Activated T-cell treated with anti-CD3 and anti-CD28 coated beads, Interleukin-2, amount 50 U/mL, for 24 hours (primary cell): ENCODE results near the gene MROH2B.

Experiments
- DNase-seq: peaks from one replicate; pipeline ENCODE4 v3.0.0-alpha.2; 2020
- H3K27ac Mint-ChIP-seq: 2 replicates; pipeline ENCODE4 v1.8.0; 2020; ENCODE audit warnings: mild to moderate bottlenecking, mixed read lengths
- H3K27me3 Mint-ChIP-seq: 2 replicates; pipeline ENCODE4 v1.8.0; 2020; ENCODE audit warnings: mixed read lengths
- H3K36me3 Mint-ChIP-seq: 2 replicates; pipeline ENCODE4 v1.8.0; 2020; ENCODE audit warnings: low read depth, mixed read lengths
- H3K4me1 Mint-ChIP-seq: 2 replicates; pipeline ENCODE4 v1.8.0; 2020; ENCODE audit warnings: low read depth, mixed read lengths
- H3K4me3 Mint-ChIP-seq: 2 replicates; pipeline ENCODE4 v1.8.0; 2020; ENCODE audit warnings: mild to moderate bottlenecking, moderate library complexity, mixed read lengths
- H3K9me3 Mint-ChIP-seq: 2 replicates; pipeline ENCODE4 v1.8.0; 2020; ENCODE audit warnings: mixed read lengths

MROH2B gene

GRCh38 chr5:40972434-40972833 lies 98.7 kb downstream of the MROH2B start:
- Mint-ChIP-seq H3K9me3 (no peaks in the 10 kb centered on the region), H3K27ac (no peak overlapping the region), H3K4me3 (no peak overlapping the region), H3K4me1 (no peaks in the 10 kb centered on the region), H3K36me3 (no peaks in the 10 kb centered on the region), H3K27me3 (peaks cover 6% of the 10 kb centered on the region)
- no peak for DNase-seq

DNA sequence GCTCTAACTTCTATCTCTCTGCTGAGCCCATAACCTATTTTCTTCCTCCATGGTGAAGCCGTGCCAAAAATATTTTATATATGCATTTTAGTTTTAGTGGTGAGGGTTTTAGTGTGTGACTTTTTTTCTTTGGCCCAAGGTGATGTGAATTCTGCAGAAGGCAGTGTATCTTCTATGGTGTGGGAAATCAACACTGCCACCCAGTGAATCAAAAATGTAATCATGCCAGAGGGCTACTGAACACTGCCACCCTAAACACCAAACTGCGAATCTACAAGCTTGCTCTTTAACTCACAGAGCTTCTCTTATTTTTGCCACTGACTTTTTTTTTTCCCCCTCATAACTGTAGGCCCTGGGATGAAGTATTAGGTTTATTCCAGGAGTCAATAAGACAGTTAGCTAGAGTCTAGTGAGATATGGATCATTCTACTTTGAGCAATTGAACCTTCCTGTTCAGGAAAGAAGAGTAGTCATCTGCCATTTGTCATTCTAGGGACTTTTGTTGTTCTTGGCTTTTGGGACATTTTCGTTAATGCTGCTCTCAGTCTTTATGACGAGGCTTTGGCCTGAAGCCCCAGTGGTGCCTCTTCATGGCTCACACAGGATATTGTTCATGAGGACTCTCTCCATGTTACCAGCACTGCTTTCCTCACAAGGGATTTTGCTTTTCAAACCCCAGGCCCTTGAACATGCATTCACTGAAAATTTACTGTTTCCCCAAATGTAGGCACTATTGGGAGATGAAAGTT lies 108.8 kb downstream of the MROH2B start:
- DNase-seq: no peak

GRCh38 chr5:40960037-40960436 lies 111.1 kb downstream of the MROH2B start:
- H3K9me3 Mint-ChIP-seq: peaks cover 5% of the 10 kb centered on the region
- H3K36me3 Mint-ChIP-seq: no peaks in the 10 kb centered on the region

More for the DNA sequence above, 108.8 kb downstream of the MROH2B start:
- no peaks in the 10 kb centered on the region for H3K36me3 Mint-ChIP-seq
- H3K9me3 Mint-ChIP-seq: peaks cover 5% of the 10 kb centered on the region
- H3K27me3 Mint-ChIP-seq: no peaks in the 10 kb centered on the region
- H3K27ac Mint-ChIP-seq: no peak overlapping the region
- H3K4me1 Mint-ChIP-seq: no peaks in the 10 kb centered on the region
- H3K4me3 Mint-ChIP-seq: no peak overlapping the region

DNA sequence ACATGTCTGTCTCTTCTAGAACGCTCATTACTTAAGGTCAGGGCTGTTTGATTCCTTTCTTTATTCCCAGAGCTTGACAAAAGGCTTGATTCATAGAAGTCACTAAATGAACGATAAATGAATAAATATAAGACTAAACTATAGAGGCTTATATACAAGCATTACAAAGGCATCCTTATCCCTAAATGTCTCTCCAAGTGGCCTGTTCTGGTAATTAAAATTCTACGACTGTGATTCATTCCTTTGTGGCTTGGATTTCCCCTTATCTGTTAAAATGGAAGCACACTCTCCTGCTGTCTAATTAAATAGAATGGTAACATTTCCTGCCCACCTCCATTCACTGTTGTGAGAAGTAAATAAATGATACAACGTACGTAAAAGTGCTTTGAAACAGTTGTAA lies 112.3 kb downstream of the MROH2B start:
- Mint-ChIP-seq H3K4me1 (no peaks in the 10 kb centered on the region), H3K27me3 (no peaks in the 10 kb centered on the region), H3K9me3 (peaks cover 5% of the 10 kb centered on the region), H3K27ac (no peak overlapping the region), H3K4me3 (no peak overlapping the region), H3K36me3 (no peaks in the 10 kb centered on the region)
- DNase-seq: no peak

More at GRCh38 chr5:40960037-40960436, 111.1 kb downstream of the MROH2B start:
- Mint-ChIP-seq H3K27me3 (no peaks in the 10 kb centered on the region), H3K27ac (no peak overlapping the region), H3K4me1 (no peaks in the 10 kb centered on the region), H3K4me3 (no peak overlapping the region)
- no peak for DNase-seq

GRCh38 chr5:40957048-40957447 lies 114.1 kb downstream of the MROH2B start:
- H3K4me3 Mint-ChIP-seq: no peak overlapping the region
- H3K9me3 Mint-ChIP-seq: peaks cover 5% of the 10 kb centered on the region
- H3K27ac Mint-ChIP-seq: no peak overlapping the region
- H3K27me3 Mint-ChIP-seq: no peaks in the 10 kb centered on the region
- DNase-seq: no peak
- H3K36me3 Mint-ChIP-seq: no peaks in the 10 kb centered on the region
- H3K4me1 Mint-ChIP-seq: no peaks in the 10 kb centered on the region

DNA sequence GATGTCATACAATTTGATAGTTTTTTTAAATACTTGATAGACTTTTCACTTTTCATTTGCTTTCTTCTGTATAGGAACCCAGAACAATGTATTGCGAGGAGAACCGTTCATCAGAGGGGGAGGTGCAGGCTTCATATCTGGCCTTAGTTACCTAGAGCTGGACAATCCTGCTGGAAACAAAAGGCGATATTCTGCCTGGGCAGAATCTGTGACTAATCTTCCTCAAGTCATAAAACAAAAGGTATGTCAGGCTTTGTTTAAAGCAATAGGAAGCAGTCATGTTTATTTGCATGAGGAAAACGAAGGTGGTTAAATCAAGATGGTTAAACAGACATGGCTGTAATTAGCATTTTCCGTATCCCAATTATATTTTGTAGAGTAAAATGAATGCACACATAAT lies 115.8 kb downstream of the MROH2B start:
- H3K9me3 Mint-ChIP-seq: peaks cover 5% of the 10 kb centered on the region
- H3K4me1 Mint-ChIP-seq: no peaks in the 10 kb centered on the region
- no peak overlapping the region for H3K27ac Mint-ChIP-seq
- H3K36me3 Mint-ChIP-seq: no peaks in the 10 kb centered on the region
- no peaks in the 10 kb centered on the region for H3K27me3 Mint-ChIP-seq
- no peak overlapping the region for H3K4me3 Mint-ChIP-seq
- DNase-seq: no peak
